Activated CD4-positive, alpha-beta T cell treated with anti-CD3 and anti-CD28 coated beads, Interleukin-2, amount 50 U/mL, for 1 hour (primary cell): Measurements from ENCODE around the gene PIGH.
"Not testable (repeated sequence)": the region's sequence is repeated elsewhere in the genome, so short reads cannot be mapped to it uniquely, and the experiment has no call there.

Source experiments
- DNase-seq: peaks from one replicate; pipeline ENCODE4 v3.0.0-alpha.2; 2020

Gene PIGH, protein sequence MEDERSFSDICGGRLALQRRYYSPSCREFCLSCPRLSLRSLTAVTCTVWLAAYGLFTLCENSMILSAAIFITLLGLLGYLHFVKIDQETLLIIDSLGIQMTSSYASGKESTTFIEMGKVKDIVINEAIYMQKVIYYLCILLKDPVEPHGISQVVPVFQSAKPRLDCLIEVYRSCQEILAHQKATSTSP

DNA sequence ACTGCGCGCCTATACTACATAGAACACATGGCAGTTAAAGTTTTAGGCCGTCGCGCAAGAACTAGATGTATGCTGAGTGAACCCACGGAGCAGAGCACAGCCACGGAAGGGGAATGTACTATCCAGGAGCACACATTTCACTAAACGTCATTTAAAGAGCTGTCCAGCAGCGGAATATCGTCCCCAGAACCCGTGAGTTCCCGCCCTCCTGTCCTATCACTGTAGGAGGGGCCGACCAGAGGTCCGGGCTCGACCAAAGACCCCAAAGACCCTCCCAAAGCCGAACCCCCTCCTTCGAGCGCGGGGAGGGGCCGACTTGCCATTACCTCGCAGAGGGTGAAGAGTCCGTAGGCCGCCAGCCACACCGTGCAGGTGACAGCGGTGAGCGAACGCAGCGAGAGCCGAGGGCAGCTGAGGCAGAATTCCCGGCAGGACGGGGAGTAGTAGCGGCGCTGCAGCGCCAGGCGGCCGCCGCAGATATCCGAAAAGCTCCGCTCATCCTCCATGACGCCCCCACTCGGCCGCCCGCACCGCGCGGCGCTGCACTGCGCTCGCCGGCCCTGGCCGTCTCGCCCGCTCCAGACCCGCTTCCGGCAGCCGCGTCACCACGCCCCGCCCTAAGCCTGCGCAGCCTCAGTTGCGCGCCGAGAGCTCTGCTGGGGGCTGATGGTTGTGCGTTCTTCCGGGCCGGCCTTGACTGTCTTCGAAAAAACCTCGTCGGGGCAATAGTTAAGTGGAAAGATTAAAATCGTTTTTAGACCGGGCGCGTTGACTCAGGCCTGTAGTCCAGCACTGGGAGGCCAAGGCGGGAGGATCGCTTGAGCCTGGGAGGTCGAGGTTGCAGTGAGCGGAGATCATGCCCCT, at the start of gene PIGH:
Gene PIGH, minus strand, starts transcription at position 571 of the 864 bp plus-strand sequence. Its CDS starts 65 bp downstream, at position 506.
- peak; percentile 93 for DNase-seq

DNA sequence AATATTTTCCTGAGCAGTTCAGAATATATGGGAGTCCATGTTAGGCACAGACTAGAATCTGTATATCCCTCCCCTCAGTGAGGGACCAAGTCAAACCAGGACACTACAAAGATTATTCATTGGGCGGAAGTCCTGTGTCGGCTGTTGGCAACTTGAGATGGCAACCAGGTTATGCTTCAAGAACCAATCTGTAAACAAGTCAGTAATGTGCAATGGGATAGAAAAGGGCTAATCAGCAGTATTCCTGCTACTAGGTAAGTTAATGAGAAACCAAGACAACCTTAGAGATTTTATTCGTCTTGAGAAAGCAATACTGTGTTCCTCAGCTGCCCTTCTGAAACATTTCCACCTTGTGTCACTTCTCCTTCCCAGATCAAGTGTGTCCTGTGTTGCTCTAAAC, 46.1 kb upstream of the PIGH start:
- DNase-seq = no peak

DNA sequence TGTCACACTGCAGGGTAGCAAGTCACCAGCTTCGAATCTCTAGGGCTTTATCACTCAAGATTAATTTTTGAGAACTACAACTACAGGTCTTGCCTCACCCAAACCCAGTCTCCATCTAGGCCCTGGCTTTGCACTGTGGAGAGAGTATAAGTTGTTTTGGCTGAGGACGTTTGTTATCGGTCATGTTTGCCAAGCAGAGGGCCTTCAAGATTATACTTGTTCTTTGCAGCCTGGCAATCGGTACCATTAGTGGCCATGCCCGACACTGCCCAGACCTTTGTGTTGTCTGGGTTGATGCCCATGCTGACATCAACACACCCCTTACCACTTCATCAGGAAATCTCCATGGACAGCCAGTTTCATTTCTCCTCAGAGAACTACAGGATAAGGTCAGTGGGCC, 45.3 kb upstream of the PIGH start:
- DNase-seq = no peak

DNA sequence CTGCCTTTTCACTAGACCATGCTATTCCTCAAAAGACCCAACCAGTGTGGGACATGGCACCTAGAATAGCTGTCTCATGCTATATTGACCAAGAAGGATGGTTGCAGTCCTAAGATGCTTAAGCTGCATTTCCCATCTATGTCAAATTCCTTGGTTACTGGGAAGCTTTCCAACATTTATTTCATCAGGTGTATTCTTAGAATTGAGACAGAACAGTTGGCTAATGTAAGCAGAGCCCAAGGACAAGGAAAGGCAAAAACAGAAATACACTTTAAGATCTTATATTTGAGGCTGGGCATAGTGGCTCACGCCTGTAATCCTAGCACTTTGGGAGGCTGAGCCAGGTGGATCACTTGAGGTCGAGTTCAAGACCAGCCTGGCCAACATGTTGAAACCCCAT, 44.4 kb upstream of the PIGH start:
- DNase-seq = no peak

DNA sequence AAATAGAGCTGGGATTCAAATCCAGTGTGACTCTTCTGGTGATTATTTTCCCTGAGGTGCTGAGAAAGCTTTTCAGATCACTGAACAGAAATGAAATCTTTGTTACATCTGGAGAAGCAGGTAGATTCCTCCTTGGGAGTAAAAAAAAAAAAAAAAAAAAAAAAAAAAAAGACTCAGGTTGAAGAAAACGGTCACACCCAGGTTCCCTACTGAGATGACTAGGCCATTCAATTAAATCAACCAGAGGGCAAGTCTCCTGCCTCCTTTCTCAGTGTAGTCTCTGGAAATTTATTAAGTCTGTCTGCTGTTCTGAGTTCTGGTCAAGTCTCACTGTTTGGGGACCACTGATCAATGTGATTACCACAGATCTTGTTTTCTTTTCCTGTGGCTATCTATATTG, 43.6 kb upstream of the PIGH start:
- no peak for DNase-seq

DNA sequence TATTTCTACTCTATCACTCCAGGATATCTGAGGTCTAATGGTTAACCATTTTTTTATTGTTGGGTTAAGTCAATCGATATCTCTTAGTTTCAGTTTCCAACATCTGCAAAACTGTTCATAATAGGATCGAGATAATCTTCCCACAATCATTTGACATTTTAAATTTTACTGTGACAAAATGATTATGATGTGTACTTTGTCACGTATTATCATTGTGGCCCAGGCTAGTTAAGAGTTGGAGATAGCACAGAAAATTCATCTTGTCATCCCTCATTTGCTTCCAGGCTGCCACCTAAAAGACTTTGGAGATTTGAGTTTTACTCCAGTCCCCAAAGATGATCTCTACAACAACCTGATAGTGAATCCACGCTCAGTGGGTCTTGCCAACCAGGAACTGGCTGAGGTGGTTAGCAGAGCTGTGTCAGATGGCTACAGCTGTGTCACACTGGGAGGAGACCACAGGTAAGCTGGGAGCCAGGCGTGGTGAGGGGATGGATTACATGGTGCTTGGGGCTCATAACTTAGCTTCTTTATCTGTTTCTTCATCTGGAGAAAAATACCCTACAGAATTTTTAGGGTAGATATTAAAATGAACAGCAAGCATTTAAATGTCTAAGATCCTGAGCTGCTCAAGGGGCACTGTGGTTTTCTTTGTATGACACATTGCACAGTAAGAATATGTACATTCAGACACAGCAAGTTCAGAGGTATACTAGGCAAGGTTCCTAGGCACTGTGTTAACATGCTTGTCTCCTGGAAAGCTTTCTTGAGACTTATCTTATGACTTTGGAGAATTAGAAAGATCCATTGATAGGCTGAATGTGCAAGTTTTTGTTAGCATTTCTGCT, 42.1 kb upstream of the PIGH start:
- DNase-seq = no peak

DNA sequence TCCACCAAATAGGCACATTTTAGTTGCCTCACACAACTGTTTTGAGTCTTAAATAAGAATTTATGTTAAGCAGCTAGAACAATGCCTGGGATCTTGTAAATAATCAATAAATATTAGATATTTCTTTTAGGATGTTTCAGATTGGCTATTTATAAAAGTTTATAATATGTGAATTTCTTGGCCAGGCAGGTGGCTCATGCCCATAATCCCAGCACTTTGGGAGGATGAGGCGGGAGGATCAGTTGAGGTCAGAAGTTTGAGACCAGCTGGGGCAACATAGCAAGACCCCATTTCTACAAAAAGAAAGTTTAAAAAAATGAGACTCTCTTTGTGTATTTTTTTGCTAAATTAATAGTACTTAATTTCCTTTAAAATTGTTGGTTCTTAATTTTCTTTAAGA, 41.4 kb upstream of the PIGH start:
- DNase-seq = no peak

DNA sequence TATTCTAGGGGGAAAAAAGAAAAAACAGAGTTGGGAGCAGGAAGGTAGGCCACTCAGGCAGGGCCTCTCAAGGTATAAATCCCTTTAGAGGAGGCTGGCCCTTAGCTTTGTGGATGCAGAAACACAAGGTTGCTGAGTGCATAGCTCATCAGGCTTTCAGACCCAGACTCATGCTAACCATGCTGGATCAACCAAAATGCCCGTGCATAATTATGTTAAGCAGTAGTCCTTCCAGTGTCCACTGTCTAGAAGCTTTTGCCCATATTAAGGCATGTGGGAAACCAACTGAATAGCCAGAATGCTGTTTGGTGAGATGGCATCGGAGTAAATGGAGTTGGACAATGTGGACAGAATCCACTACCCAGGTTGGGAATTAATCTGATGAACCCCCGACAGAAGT, 38.6 kb upstream of the PIGH start:
- DNase-seq = no peak

DNA sequence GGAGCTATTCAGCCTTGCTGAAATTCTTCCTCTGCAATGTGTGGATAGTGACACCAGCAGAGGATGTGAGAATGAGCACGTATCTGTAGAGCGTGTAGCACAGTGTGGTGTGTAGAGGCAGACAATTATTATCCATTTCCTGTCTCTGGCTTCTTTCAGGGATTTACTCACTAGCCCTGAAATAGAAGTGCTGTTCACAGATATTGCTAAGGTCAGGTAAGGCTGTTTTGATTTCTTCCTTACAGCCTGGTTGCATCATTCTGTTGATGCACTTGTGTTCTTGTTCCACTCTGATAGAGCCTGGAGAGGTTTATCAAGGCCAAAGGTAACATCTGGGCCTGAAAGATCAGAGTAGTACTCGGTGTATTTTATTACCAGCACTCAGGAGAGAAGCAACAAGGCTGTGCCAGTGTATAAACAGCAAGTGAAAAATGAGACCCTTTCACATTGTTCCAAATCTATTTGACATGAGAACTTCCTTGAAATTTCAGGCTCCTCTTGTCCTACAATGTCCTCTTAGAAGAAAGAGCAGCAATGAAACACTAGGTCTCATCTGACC, 36.4 kb upstream of the PIGH start:
- no peak for DNase-seq

DNA sequence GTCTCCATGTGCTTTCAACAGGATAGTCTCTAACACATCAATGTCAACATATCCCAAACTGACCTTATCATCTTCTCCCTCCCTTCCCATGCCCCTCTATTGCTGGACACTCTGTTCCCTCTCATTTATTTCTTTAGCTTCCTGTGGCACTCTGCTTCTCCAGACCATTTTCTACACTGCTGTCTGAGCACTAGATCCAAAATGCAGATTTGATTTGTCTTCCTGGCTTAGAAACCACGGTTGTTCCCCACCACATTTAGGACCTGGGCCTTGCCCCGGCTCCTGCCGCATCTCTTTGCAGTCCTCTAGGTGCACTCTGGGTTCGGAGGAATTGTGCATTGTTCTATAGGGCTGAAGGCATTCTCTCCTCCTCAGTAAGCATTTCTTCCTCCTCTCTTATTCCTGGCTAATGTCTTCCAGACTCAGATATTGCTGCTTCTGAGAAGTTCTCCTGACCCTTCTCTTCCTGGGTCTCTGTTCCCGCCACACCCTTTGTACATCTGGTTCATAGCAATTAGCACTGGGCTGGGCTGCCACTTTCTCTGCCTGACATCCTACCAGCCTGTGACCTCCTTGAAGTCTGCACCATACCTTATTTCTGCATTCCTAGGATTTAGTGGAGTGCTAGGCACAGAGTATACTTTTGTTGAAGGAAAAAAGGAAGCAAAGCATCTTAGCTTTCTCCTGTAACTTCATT, 33.5 kb upstream of the PIGH start:
- DNase-seq = no peak

DNA sequence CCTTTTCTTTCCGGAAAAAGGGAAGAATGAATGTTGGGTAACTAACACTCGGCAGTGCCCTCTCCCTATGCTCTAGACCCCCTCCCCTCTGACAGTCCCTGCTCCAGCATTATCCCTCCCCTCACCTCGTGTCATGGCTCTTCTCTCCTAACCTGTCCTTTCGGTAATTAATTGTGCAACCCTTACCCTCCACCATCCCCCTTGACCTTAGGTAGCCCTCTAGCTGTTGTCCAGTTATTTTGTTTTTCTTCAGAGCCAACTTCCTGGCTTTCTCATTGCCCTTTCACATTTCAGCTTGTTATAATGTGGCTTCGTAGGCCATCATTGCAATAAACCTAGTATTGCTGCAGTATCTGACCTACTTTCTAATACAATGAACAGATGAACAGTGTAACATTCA, 30.9 kb upstream of the PIGH start:
- no peak for DNase-seq

DNA sequence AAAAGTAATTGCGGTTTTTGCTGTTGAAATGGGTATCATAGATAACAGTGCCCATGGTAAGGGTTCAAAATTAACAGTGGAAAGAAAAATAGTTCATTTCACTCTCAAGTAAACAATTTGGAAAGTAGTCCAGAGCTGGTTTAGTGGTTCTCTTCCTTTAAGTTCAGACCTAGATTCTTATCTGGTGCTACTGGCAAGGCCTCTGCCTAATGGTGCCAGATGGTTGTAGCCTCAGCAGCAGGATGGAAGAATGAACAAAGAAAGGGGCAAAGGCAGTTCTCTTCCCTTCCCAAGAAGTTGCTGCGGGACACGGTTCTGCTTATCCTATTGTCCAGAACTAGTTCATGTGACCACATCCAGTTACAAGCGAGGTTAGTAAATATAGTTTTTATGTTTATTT, 30.1 kb upstream of the PIGH start:
- no peak for DNase-seq

DNA sequence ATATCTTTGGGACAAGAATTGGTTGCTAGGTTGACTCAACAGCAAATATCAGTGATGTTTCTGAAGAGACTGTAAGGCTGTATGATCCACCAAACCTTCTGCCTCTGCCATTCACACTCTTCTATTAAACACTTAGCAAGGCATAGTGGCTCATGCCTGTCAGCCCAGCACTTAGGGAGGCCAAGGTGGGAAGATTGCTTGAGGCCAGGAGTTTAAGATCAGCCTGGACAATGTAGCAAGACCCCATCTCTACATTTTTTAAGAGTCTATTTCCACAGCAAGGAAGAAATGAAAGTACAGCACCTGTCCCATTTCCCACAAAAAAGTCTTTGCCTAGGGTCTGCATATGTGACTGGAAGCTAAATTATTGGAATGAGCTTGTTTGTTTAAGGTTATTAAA, 27.5 kb upstream of the PIGH start:
- no peak for DNase-seq

DNA sequence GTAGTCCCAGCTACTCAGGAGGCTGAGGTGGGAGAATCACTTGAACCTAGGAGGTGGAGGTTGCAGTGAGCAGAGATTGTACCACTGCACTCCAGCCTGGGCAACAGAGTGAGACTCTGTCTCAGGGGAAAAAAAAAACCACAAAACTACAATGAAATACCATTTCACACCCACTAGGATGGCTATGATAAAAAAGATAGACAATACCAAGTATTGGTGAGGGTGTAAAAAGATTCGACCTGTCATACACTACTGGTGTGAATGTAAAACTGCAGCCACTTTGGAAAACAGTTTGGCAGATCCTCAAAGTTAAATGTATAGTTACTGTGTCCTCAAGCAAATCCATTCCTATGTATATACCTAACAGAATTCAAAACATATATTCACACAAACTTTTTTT, 26.1 kb upstream of the PIGH start:
- not testable (repeated sequence) for DNase-seq

DNA sequence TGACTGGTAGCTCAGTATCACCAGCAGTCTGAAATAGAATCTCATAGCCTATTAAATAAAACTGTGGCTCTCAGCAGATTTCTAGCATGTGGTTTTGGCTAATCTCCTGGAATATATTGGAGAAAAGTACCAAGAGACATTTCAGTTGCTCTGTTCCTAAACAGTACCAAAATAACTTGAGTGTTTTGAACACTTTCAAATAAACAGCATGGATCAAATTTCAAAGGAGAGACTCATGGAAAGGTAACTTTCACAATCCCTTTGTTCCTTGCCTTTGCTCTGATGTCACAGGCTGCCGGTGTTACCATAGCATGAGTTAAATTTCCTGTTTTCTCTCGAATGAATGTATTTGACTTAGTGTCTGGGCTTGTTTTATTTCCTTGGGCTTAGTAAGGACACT, 23.0 kb upstream of the PIGH start:
- no peak for DNase-seq

DNA sequence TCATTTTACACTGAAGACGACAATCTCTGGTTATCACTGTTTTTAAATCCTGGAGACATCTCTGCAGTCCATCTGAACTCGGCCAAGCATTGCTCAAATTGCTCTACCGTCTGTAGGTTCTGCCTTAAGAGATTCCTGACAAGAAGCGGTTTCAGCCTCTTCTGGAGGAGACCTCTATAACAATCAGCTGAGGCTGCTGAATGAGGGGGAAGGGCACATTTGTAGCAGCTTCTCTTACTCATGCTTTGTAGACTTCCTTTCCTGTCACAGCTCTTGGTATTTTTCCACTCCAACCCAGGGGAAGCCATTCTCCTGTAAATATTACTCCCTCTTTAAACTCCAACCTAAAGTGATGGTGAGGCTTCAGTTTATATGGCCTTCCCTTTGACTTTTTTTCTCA, 22.6 kb upstream of the PIGH start:
- DNase-seq = no peak

DNA sequence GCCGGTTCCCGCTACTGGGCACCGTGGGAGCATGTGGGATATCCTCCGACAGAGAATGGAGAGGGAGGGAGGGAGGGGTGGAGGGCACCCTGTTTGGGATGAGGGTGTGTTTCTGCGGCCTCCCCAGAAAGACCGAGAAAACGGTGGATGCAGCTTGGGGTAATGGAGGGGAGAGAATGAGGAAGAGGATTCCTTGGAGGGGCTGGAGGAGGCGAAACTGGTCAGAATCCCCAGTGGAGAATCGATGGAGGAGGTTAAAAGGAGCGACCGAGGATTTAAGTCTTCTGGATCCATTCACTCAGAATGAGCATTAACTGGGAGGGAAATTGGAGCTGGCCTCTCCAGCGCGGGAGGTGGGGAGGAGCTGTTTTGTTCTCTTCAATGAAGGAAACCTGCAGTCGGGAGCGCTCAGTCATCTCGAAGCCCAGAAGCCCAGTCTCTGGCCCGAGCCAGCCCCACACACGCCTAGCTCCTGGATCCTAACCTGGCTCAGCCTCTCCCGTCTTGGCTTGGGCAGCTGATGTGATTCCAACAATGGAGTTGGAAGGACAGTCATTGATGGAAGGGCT, 20.2 kb upstream of the PIGH start:
- no peak for DNase-seq

DNA sequence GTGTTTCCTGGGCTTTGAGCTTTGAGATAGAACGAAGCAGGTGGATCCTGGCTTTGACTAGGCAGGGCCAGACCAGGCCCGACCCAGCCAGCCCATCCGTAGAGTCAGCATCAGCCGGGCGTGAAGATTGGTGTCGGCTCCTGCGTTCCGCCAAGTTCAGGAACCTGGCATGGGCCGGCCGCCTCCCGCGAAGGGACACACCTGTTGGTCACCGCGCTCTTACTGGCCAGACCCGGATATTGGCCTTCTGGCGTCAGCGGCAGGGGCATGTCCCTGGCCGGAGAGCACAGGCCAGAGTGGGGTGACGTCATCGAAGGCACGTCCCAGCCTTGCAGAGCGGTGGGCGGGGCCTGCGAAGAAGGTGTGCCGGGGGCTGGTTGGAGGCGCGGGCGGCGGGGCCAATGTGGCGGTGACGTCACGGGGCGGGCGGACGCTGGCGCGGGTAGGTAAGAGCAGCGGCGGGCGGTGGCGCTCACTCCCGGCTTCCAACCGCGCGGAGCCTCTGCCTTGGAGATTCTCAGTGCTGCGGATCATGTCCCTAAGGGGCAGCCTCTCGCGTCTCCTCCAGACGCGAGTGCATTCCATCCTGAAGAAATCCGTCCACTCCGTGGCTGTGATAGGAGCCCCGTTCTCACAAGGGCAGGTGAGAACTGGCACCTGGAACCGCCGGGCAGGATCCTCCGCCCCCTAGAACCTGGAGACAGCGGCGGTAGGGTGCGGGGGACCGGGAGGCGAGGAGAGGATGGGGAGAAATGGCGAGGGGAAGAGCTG, 19.6 kb upstream of the PIGH start, which contains the start of gene ARG2:
Gene ARG2, plus strand, starts transcription at position 475 of the 771 bp plus-strand sequence. Its CDS starts 58 bp downstream, at position 533.
- DNase-seq = peak; percentile 99

DNA sequence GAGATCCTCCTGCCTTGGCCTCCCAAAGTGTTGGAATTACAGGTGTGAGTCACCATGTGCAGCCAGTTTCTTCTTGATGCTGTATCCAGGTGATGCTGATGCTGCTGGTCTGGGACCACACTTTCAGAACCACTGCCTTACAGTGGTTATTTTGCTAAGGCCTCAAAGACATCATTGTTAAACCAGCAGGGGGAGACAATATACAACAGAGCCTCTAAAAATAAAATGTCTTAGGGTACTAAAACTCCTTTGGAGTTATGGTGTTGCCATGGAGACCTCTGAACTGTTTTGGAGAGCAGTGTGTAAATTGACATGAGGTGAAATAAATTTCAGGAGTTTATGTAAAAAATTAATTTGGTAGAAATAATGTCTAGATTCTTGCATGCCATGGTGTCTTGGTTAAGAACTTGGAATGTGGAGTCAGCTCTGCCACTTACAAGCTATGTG, 18.6 kb upstream of the PIGH start:
- DNase-seq = peak; percentile 14

DNA sequence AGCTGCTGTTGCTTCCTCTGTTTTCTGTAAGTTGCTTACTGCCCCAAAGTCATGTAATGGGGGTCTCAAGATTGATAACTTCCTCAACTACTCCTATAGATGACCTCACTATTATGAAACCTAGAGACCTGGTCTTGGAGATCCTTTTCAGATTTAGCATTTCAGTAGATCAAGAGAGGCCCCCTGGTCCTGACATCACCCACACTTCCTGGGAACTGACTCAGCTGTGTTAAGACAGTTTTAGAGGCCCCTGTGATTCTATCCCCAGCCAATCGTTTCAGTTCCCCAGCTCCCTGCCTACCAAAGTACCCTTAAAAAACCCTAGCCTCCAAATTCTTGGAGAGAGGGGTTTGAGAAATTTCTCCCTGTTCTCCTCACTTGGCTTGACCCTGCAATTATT, 10.4 kb upstream of the PIGH start:
- DNase-seq = no peak

DNA sequence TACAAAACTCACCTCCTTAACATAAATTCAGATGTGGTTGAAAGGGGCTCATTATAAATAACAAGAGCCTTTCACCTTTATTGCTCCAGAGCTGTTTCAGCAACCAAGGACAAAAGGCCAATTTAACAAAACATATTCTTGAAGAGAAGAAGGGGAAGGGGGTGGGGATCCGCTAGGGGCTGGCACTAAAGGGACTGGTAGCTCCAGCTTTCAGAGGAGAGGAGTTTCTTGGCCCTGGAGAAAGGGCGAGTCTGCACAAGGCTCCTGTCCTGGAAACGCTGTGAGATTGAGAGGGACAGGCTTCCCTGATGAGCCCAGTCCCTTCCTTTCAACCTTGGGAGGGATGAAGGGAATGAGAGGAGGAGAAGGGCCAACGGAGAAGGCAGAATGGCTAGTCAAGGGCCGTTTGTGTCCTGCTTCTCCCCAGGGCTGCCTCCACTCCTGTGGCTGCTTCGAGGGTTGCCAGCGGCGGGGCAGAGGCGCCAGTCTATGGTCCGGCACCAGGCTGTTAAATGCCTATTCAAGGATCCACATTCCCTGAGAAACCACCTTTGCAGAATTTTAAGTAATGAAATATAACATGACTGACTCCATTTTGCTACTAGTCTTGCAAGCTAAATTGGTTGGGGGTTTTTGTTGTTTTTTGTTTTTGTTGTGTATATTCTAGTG, 9.7 kb upstream of the PIGH start:
- DNase-seq = no peak
